Brain microvascular endothelial cell (primary cell): ENCODE measurements around the gene EMP2.

Source experiments
- DNase-seq: peaks from one replicate; pipeline ENCODE4 v3.0.0-alpha.2; 2020
- H3K27ac ChIP-seq: fragments of 250-450 bp; sonication (Bioruptor Pico); 2 replicates; pipeline ENCODE4 v1.5.1; 2020; ENCODE audit warnings: mild to moderate bottlenecking, moderate library complexity
- H3K27me3 ChIP-seq: fragments of 250-450 bp; sonication (Bioruptor Pico); replicated peaks from 2 replicates; pipeline ENCODE4 v1.5.1; 2020; ENCODE audit warnings: mild to moderate bottlenecking
- H3K36me3 ChIP-seq: fragments of 250-450 bp; sonication (Bioruptor Pico); replicated peaks from 2 replicates; pipeline ENCODE4 v1.5.1; 2020; ENCODE audit warnings: mild to moderate bottlenecking
- H3K4me3 ChIP-seq: 2 replicates; pipeline ENCODE4 v1.5.1; 2011; ENCODE audit warnings: low read depth, mild to moderate bottlenecking, control low read depth, low read length, moderate library complexity
- CTCF ChIP-seq: IDR thresholded peaks from 2 replicates; pipeline ENCODE4 v1.5.1; 2011; ENCODE audit warnings: low read depth, mild to moderate bottlenecking, moderate library complexity, low read length, control low read depth, inconsistent platforms; ENCODE audit errors: missing control alignments
- in situ Hi-C: cut with HindIII; loops from 2 replicates; pipeline ENCODE4 v1.10.0; 2017; ENCODE audit warnings: low sequenced_read_pairs, low pct_ligation_motif_present

The EMP2 gene

GRCh38 chr16:10551881-10552280 is 28.5 kb downstream of the EMP2 start:
- no peak overlapping the region for H3K27ac ChIP-seq
- H3K36me3 ChIP-seq: no peaks in the 10 kb centered on the region
- H3K27me3 ChIP-seq: no peaks in the 10 kb centered on the region
- DNase-seq: no peak
- no peak overlapping the region for H3K4me3 ChIP-seq
- no peak for TF ChIP-seq CTCF
- in situ Hi-C loops: no loop called here

GRCh38 chr16:10548404-10548803 is 32.0 kb downstream of the EMP2 start:
- Histone ChIP-seq H3K27me3 (no peaks in the 10 kb centered on the region), H3K36me3 (no peaks in the 10 kb centered on the region), H3K4me3 (no peak overlapping the region), H3K27ac (no peak overlapping the region)
- in situ Hi-C loops: loop anchor here (25.0 kb wide), 1 partner anchor 189 kb away; the partner anchor contains the start of gene NUBP1
- TF ChIP-seq CTCF: no peak
- DNase-seq: no peak

- Histone ChIP-seq H3K4me3 (no peak overlapping the region), H3K27ac (no peak overlapping the region), H3K27me3 (no peaks in the 10 kb centered on the region), H3K36me3 (no peaks in the 10 kb centered on the region)
- no peak for DNase-seq
- no peak for TF ChIP-seq CTCF
- in situ Hi-C loops: loop anchor here (25.0 kb wide), 1 partner anchor 190 kb away; the partner anchor contains the start of gene NUBP1
Observed at GRCh38 chr16:10547708-10548107, 32.7 kb downstream of the EMP2 start.

- Histone ChIP-seq H3K27ac (no peak overlapping the region), H3K36me3 (no peaks in the 10 kb centered on the region), H3K27me3 (no peaks in the 10 kb centered on the region), H3K4me3 (no peak overlapping the region)
- no peak for TF ChIP-seq CTCF
- in situ Hi-C loops: loop anchor here (25.0 kb wide), 1 partner anchor 194 kb away; the partner anchor contains the start of gene NUBP1
- no peak for DNase-seq
Observed at GRCh38 chr16:10543231-10543977, 37.0 kb downstream of the EMP2 start.

GRCh38 chr16:10541366-10541765 is 39.0 kb downstream of the EMP2 start:
- no peaks in the 10 kb centered on the region for H3K27me3 ChIP-seq
- no peak for TF ChIP-seq CTCF
- H3K36me3 ChIP-seq: no peaks in the 10 kb centered on the region
- H3K27ac ChIP-seq: no peak overlapping the region
- DNase-seq: no peak
- no peak overlapping the region for H3K4me3 ChIP-seq
- in situ Hi-C loops: loop anchor here (25.0 kb wide), 1 partner anchor 196 kb away; the partner anchor contains the start of gene NUBP1
